Dermis microvascular lymphatic vessel endothelial cell (primary cell): ENCODE results near the gene NDRG4. TPM values are rescaled to one million over a fixed set of nuclear protein-coding genes. Genes with fewer than 3 reads are reported as not detected.
"Not testable (repeated sequence)": the region's sequence is repeated elsewhere in the genome, so short reads cannot be mapped to it uniquely, and the experiment has no call there.

Experiments
- DNase-seq, 2 donors: peaks; one replicate each; pipeline versions ENCODE4 v3.0.0 to v3.0.0-alpha.2; 2010; ENCODE audit warnings: low read depth in 2 of 2
- total RNA-seq: library from RNA; depleted of rRNA; stranded (reverse); fragments of >200 nt; gene quantifications from 2 replicates; pipeline ENCODE4 v1.2.1, GENCODE V29; 2014

The NDRG4 gene
- total RNA-seq, 1 donor from 2014 or later = 94.7 TPM

- peak; percentile 50 to 75 for DNase-seq
Measured at GRCh38 chr16:58464916-58465731, 34.8 kb upstream of the NDRG4 start.

GRCh38 chr16:58465817-58466216 is 34.1 kb upstream of the NDRG4 start:
- no peak for DNase-seq

GRCh38 chr16:58466396-58466795 is 33.5 kb upstream of the NDRG4 start:
- DNase-seq = no peak

GRCh38 chr16:58467905-58468304 is 32.0 kb upstream of the NDRG4 start:
- DNase-seq = no peak

GRCh38 chr16:58471209-58471975 is 28.6 kb upstream of the NDRG4 start:
- DNase-seq = no peak

GRCh38 chr16:58472266-58472665 is 27.7 kb upstream of the NDRG4 start:
- no peak for DNase-seq

- no peak for DNase-seq
Measured at GRCh38 chr16:58472827-58473226, 27.1 kb upstream of the NDRG4 start.

GRCh38 chr16:58474296-58474695 is 25.6 kb upstream of the NDRG4 start:
- DNase-seq = peak in 1 of 2 donors; percentile 31

- DNase-seq = peak; percentile 37 to 78
Measured at GRCh38 chr16:58475091-58475619, 24.8 kb upstream of the NDRG4 start.

- DNase-seq = peak; percentile 60 to 71
Measured at GRCh38 chr16:58476791-58477190, 23.2 kb upstream of the NDRG4 start.

- no peak for DNase-seq
Measured at GRCh38 chr16:58478427-58478826, 21.5 kb upstream of the NDRG4 start.

- no peak for DNase-seq
Measured at GRCh38 chr16:58481226-58481869, 18.6 kb upstream of the NDRG4 start.

- no peak for DNase-seq
Measured at GRCh38 chr16:58481931-58482330, 18.0 kb upstream of the NDRG4 start.

GRCh38 chr16:58485184-58485887 is 14.6 kb upstream of the NDRG4 start:
- no peak for DNase-seq

GRCh38 chr16:58487566-58488351 is 12.2 kb upstream of the NDRG4 start:
- peak; percentile 48 to 82 for DNase-seq

GRCh38 chr16:58488531-58488930 is 11.4 kb upstream of the NDRG4 start:
- DNase-seq = no peak

- no peak for DNase-seq
Measured at GRCh38 chr16:58490065-58490464, 9.9 kb upstream of the NDRG4 start.

GRCh38 chr16:58490539-58490938 is 9.4 kb upstream of the NDRG4 start:
- not testable (repeated sequence) for DNase-seq

GRCh38 chr16:58492066-58492465 is 7.9 kb upstream of the NDRG4 start:
- DNase-seq = no peak

- no peak for DNase-seq
Measured at GRCh38 chr16:58492735-58493134, 7.2 kb upstream of the NDRG4 start.
